GM21526 (cell line): ENCODE results near the gene ANKRD6.
"Not testable (repeated sequence)": the region's sequence is repeated elsewhere in the genome, so short reads cannot be mapped to it uniquely, and the experiment has no call there.

Experiments
- ATAC-seq: cut with Tn5 transposase; IDR thresholded peaks from one replicate; pipeline ENCODE4 v1.9.1; 2021; ENCODE audit warnings: moderate library complexity; ENCODE audit not compliant: unreplicated experiment, low FRiP score

ANKRD6 gene

GRCh38 chr6:89432875-89433251 is at the start of gene ANKRD6:
Gene ANKRD6 (plus strand): TSS chr6:89433152. CDS start chr6:89566977, 133,825 bp downstream.
- ATAC-seq: peak; percentile 90

GRCh38 chr6:89385156-89385667 is 47.7 kb upstream of the ANKRD6 start:
- no peak for ATAC-seq

GRCh38 chr6:89385846-89386245 is 47.1 kb upstream of the ANKRD6 start:
- no peak for ATAC-seq

GRCh38 chr6:89386917-89387491 is 45.9 kb upstream of the ANKRD6 start:
- peak; percentile 18 for ATAC-seq

GRCh38 chr6:89387516-89388201 is 45.3 kb upstream of the ANKRD6 start:
- ATAC-seq: peak; percentile 97

- no peak for ATAC-seq
These were observed 44.1 kb upstream of the ANKRD6 start for GRCh38 chr6:89388846-89389245.

- no peak for ATAC-seq
These were observed 40.1 kb upstream of the ANKRD6 start for GRCh38 chr6:89392823-89393222.

GRCh38 chr6:89393659-89394058 is 39.3 kb upstream of the ANKRD6 start:
- no peak for ATAC-seq

GRCh38 chr6:89397884-89398283 is 35.1 kb upstream of the ANKRD6 start:
- ATAC-seq: not testable (repeated sequence)

- ATAC-seq: no peak
These were observed 34.0 kb upstream of the ANKRD6 start for GRCh38 chr6:89398762-89399525.

- ATAC-seq: no peak
These were observed 32.9 kb upstream of the ANKRD6 start for GRCh38 chr6:89400050-89400449.

- ATAC-seq: no peak
These were observed 32.0 kb upstream of the ANKRD6 start for GRCh38 chr6:89400912-89401399.

- ATAC-seq: no peak
These were observed 30.2 kb upstream of the ANKRD6 start for GRCh38 chr6:89402776-89403175.

- no peak for ATAC-seq
These were observed 28.4 kb upstream of the ANKRD6 start for GRCh38 chr6:89404512-89404911.

GRCh38 chr6:89406141-89406540 is 26.8 kb upstream of the ANKRD6 start:
- no peak for ATAC-seq

- no peak for ATAC-seq
These were observed 23.4 kb upstream of the ANKRD6 start for GRCh38 chr6:89409461-89410035.

- ATAC-seq: no peak
These were observed 22.7 kb upstream of the ANKRD6 start for GRCh38 chr6:89410231-89410761.

- no peak for ATAC-seq
These were observed 22.2 kb upstream of the ANKRD6 start for GRCh38 chr6:89410788-89411144.

GRCh38 chr6:89411145-89412070 is 21.5 kb upstream of the ANKRD6 start:
- peak; percentile 43 for ATAC-seq
